IPS-18c (cell line): ENCODE data around the gene C4BPB.

Experiments used
- H3K4me3 ChIP-seq: 2 replicates; pipeline ENCODE4 v1.7.0; 2013; ENCODE audit warnings: low read depth, mild to moderate bottlenecking, low read length, moderate library complexity; ENCODE audit not compliant: insufficient read depth
- H3K9me3 ChIP-seq: one replicate; pipeline ENCODE4 v1.6.1; 2013; ENCODE audit warnings: mild to moderate bottlenecking, low read length, moderate library complexity; ENCODE audit not compliant: control insufficient read depth, insufficient read depth

Gene C4BPB

GRCh38 chr1:207077012-207077411 lies 11.6 kb upstream of the C4BPB start:
- Histone ChIP-seq H3K9me3 (no peaks in the 10 kb centered on the region), H3K4me3 (no peak overlapping the region)

DNA sequence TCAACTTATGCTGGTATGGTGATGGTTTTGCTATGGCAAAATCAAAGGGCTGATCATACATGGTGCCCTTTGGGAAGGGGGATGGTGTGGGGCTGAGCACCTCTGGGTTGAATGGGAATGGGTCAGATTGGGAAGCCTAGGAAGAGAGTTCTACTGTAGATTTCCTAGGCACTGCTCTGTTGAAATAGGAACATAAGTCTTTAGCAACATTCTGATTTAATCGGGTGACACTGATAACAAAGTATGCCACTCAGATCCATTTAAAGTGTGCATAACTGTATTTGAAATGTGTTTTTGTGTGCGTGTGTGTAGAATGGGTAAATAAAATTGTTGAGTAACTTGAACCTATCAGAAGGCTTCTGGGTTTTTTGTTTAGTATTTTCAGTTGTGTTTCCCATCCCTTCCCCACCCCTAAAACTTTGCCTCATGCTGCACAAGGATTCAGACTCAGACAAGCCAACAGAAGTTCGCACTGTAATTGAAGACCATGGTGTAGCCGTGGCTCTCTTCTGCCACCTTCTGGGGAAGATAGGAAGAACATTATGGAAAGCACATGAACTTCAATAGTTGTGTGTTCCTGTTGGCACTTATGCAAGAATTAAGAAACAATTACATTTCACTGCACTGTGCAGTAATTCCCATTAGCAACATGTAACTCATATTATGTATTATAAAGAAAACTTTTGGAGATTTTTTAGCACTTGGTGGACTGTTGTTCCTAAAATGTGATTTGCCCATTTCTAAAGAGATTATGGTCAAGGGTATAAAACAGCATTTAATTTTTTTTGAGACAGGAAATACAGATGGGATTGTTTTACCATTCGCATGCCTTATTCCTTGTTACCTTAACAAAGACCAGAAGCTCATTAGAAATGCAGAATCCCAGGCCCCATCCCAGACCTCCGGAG lies 10.9 kb upstream of the C4BPB start:
- Histone ChIP-seq H3K4me3 (no peak overlapping the region), H3K9me3 (no peaks in the 10 kb centered on the region)

DNA sequence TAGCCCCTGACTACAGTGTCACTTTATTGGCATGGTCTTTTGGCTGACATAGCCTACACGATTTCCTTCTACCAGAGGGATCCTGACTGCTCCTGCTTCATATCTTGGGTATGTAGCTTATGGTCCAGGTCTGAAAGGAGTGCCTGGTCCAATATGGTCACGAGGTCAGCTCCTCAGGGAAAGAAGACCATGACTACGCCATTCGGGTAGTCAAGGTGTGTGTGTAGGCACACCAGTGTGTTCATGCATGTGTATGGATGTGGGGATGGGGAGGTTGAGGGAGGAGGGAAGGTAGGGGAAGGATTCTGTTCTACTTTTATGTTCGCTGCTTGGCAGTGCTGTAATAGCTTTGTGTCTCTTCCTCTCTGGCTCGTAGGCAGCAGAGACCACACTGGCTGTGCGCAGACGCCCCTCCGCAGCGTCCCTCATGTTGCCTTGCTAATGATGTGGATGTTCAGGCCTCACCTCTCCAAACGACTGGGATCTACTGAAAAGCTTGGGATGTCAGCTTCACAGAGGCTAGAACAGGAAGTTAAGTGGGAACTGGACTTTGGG lies 10.0 kb upstream of the C4BPB start:
- H3K9me3 ChIP-seq = no peaks in the 10 kb centered on the region
- H3K4me3 ChIP-seq = no peak overlapping the region

DNA sequence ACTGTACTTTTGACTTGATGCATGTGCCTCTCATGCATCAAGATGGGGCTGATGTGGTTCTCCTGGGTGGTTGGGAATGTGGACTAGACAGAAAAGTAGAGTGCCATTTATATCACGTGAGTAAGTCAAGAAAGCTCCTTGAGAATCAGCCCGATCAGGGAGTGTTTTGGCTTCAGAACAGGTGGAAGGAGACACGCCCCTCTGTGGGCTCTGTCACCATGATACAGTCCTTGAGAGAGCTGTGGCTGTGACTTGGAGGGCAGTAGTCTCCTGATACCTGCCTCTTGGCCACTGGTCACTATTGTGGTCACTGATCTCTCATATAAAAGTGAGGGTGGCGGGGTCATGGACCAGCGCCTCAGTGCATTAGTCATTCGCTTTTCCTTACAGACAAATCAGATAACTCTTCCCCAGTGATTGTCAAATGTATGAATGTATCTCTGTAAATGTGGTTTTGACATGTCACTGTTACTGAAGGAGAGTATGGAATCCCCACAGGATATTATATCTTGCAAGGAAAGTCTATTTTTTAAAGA lies 8.9 kb upstream of the C4BPB start:
- Histone ChIP-seq H3K9me3 (no peaks in the 10 kb centered on the region), H3K4me3 (no peak overlapping the region)

DNA sequence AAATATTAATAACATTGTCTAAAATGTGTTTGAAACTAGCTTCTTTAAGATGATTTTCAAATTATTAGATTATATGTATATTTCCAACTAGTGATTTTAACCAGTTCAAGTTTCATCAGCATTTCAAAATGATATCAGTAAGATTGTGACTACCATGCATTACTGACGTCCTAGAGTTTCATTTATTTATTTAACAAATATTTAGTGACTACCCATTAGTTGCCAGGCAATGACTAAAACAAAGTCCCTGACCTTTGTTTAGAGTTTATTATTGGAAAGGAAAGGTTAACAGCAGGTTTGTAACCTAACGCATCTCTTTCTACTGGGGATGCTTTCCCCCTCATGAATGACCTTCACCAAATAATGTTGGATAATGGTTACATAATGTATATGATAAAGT lies 7.6 kb upstream of the C4BPB start:
- Histone ChIP-seq H3K4me3 (no peak overlapping the region), H3K9me3 (no peaks in the 10 kb centered on the region)

DNA sequence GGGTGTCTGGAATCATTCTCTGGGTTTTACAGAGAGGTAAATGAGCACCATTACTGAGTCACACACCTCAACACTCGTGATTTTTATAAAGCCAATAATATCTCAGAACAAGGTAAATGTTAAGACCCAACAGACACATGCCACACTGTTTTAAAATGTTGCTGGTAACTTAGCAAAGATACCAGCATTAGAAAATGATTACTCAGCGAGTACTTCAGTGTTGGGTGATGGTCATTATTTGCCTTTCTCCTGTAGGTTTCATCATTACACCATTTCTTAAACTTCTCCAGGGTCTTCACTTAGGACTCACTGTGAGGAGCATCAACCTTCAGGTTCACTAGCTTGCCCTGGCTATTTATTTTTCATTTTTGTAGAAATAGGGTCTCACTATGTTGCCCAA lies 6.9 kb upstream of the C4BPB start:
- no peaks in the 10 kb centered on the region for H3K9me3 ChIP-seq
- no peak overlapping the region for H3K4me3 ChIP-seq

DNA sequence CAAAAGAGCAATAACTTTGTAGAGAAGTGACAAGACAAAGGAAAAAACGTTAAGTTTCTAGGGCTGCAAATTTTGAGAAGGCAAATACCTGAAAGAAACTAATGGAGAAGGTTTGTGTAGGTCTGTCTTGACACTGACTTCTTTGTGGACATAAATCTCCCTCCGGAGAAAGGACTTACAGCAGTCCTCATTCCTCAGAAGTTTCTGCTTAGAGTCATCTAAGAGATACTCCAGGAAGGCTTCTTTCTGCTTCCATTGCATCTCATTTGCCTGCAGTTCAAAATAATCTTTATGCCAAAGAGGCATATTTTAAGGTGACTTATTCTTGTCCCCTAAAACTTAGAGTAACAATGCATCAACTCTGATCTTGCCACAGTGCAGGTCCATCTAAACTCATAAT lies 4.4 kb upstream of the C4BPB start:
- Histone ChIP-seq H3K4me3 (no peak overlapping the region), H3K9me3 (no peaks in the 10 kb centered on the region)

GRCh38 chr1:207084701-207085180 lies 3.9 kb upstream of the C4BPB start:
- Histone ChIP-seq H3K9me3 (no peaks in the 10 kb centered on the region), H3K4me3 (no peak overlapping the region)

GRCh38 chr1:207085887-207086286 lies 2.8 kb upstream of the C4BPB start:
- H3K4me3 ChIP-seq = no peak overlapping the region
- no peaks in the 10 kb centered on the region for H3K9me3 ChIP-seq

- no peaks in the 10 kb centered on the region for H3K9me3 ChIP-seq
- no peak overlapping the region for H3K4me3 ChIP-seq
These were observed 499 bp upstream of the C4BPB start for GRCh38 chr1:207088161-207088560.

- Histone ChIP-seq H3K9me3 (no peaks in the 10 kb centered on the region), H3K4me3 (no peak overlapping the region)
These were observed 1.1 kb downstream of the C4BPB start for GRCh38 chr1:207089627-207090355.

DNA sequence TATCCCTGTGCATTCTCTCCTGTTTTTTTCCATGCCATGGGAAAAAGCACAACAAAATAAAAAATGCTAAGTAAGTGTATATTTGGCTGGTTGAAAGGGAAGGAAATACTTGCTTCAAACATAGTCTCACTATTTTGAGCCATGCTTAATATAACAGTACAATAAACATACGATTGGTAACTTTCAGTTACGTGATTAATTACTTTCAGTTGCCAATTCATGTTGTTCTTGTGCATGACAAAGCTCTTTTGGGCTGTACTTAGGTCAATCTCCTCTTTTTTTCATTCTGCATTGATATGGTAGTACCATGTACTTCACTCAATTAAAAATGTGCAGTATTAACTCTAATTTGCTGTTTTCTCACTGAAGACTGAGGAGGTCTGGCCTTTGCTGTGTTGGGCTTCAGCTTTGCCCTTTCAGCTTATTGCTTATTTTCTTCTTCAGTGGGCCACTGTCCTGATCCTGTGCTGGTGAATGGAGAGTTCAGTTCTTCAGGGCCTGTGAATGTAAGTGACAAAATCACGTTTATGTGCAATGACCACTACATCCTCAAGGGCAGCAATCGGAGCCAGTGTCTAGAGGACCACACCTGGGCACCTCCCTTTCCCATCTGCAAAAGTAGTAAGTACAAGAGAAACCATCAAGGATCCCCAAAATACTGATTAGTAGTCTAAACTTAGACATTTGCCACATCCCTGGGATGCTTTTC lies 2.7 kb downstream of the C4BPB start:
- Histone ChIP-seq H3K4me3 (no peak overlapping the region), H3K9me3 (no peaks in the 10 kb centered on the region)

GRCh38 chr1:207093944-207094343 lies 5.3 kb downstream of the C4BPB start:
- H3K4me3 ChIP-seq = no peak overlapping the region
- H3K9me3 ChIP-seq = peaks cover 4% of the 10 kb centered on the region

GRCh38 chr1:207097871-207098324 lies 9.2 kb downstream of the C4BPB start:
- peaks cover 10% of the 10 kb centered on the region for H3K9me3 ChIP-seq
- H3K4me3 ChIP-seq = no peak overlapping the region

DNA sequence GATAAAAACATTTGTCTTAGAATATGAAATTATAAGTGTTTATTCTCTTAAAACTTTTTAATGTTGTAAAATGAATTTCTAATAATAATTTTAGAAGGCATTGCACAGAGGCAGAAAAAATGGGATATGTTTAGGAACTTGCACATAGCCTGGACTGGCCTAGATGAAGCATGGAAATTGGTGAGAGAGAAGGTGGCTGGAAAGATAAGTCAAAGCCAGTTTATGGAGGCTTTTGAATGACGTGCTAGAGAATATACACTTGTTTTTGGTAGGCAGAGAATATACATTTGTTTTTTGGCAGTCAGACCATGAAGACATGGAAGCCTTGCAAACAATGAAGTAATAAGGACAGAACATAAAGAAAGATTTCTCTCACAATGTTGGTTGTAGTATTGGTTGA lies 13.1 kb downstream of the C4BPB start:
- Histone ChIP-seq H3K9me3 (peaks cover 10% of the 10 kb centered on the region), H3K4me3 (no peak overlapping the region)

- Histone ChIP-seq H3K4me3 (no peak overlapping the region), H3K9me3 (peaks cover 10% of the 10 kb centered on the region)
These were observed 13.5 kb downstream of the C4BPB start for GRCh38 chr1:207102146-207102545.

GRCh38 chr1:207102659-207103058 lies 14.0 kb downstream of the C4BPB start:
- Histone ChIP-seq H3K9me3 (peaks cover 10% of the 10 kb centered on the region), H3K4me3 (no peak overlapping the region)
